ENCODE measurements around the gene CAV1.

The CAV1 gene

GRCh38 chr7:116492654-116493109, 32.2 kb upstream of the CAV1 start:
- H4K8ac ChIP-seq (ENCODE audit: low read length): no peak overlapping the region
- H3K79me1 ChIP-seq (replicated peaks; ENCODE audit: low read length, poor library complexity, severe bottlenecking): no peaks in the 10 kb centered on the region
- H3K27ac ChIP-seq (ENCODE audit: low read length, poor library complexity, severe bottlenecking): no peak overlapping the region
- H3K18ac ChIP-seq (ENCODE audit: low read depth in 1 of 2, low read length in 2 of 2): no peak overlapping the region
- H3K4ac ChIP-seq (ENCODE audit: low read depth in 1 of 2, low read length in 2 of 2): no peak overlapping the region
- no peaks in the 10 kb centered on the region for H3K4me1 ChIP-seq (ENCODE audit: control insufficient read depth, insufficient read depth, low read depth, low read length)
- H3K9me3 ChIP-seq (ENCODE audit: control insufficient read depth, low read length): no peaks in the 10 kb centered on the region
- no peak for DNase-seq
- H3K36me3 ChIP-seq (ENCODE audit: control insufficient read depth in 1 of 2, insufficient read depth in 2 of 2, low read depth in 1 of 2, low read length in 2 of 2): no peaks in the 10 kb centered on the region
- no peak overlapping the region for H2AK5ac ChIP-seq (ENCODE audit: low read length, severe bottlenecking)
- no peak overlapping the region for H3K4me2 ChIP-seq (ENCODE audit: low read length, poor library complexity, severe bottlenecking)
- H2BK12ac ChIP-seq (ENCODE audit: low read length in 2 of 2): no peak overlapping the region
- H2BK120ac ChIP-seq (ENCODE audit: low read depth, low read length): no peak overlapping the region
- no peak overlapping the region for H2BK5ac ChIP-seq (ENCODE audit: low read depth, low read length, poor library complexity, severe bottlenecking)
- no peak overlapping the region for H3K4me3 ChIP-seq (ENCODE audit: insufficient read depth in 1 of 2, low read depth in 1 of 2, low read length in 2 of 2)
- no peak overlapping the region for H2AFZ ChIP-seq (ENCODE audit: low read depth, low read length)
- no peaks in the 10 kb centered on the region for H3K27me3 ChIP-seq (ENCODE audit: control insufficient read depth in 1 of 2, insufficient read depth in 1 of 2, low read length in 2 of 2)
- no peak overlapping the region for H3K9ac ChIP-seq (ENCODE audit: low read length)
- H3K14ac ChIP-seq (ENCODE audit: low read length in 2 of 2): no peak overlapping the region
- no peak overlapping the region for H4K91ac ChIP-seq (ENCODE audit: low read length)
- H3K23ac ChIP-seq (ENCODE audit: low read length in 2 of 2): no peak overlapping the region
- no peak overlapping the region for H2BK15ac ChIP-seq (ENCODE audit: low read depth, poor library complexity, severe bottlenecking)
- WGBS: 100% methylated on average over 2 of the region's 3 CpGs

- no CpG with 5 or more reads among the region's 1 CpG for WGBS
- no peak overlapping the region for H3K18ac ChIP-seq (ENCODE audit: low read depth in 1 of 2, low read length in 2 of 2)
Measured at GRCh38 chr7:116493449-116493848, 31.4 kb upstream of the CAV1 start.

DNA sequence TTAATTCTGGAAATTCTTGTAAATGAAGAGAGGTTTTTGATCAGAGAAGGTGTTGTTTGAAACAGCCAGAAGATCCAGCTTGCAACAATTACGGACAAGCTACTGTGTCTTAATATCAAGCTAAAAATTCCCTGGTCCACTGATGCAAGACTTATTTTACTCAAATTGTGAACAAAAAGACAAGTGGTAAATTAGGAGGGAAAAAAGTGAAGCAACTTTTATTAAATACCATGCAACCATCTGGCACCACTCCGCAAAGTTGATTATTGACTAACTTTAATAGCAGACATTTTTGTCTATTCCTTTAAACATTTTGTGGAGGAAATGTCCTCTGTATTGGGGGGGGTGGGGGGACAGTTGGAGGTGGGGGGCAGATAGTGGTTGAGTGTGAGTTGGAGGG, 30.4 kb upstream of the CAV1 start:
- Histone ChIP-seq H4K8ac (ENCODE audit: low read length) (no peak overlapping the region), H2AK5ac (ENCODE audit: low read length, severe bottlenecking) (no peak overlapping the region), H3K14ac (ENCODE audit: low read length in 2 of 2) (no peak overlapping the region), H2BK5ac (ENCODE audit: low read depth, low read length, poor library complexity, severe bottlenecking) (no peak overlapping the region), H2AFZ (ENCODE audit: low read depth, low read length) (no peak overlapping the region), H3K18ac (ENCODE audit: low read depth in 1 of 2, low read length in 2 of 2) (no peak overlapping the region), H3K4me3 (ENCODE audit: insufficient read depth in 1 of 2, low read depth in 1 of 2, low read length in 2 of 2) (no peak overlapping the region), H3K23ac (ENCODE audit: low read length in 2 of 2) (no peak overlapping the region), H3K9me3 (ENCODE audit: control insufficient read depth, low read length) (no peaks in the 10 kb centered on the region), H2BK12ac (ENCODE audit: low read length in 2 of 2) (no peak overlapping the region), H2BK15ac (ENCODE audit: low read depth, poor library complexity, severe bottlenecking) (no peak overlapping the region), H3K27ac (ENCODE audit: low read length, poor library complexity, severe bottlenecking) (no peak overlapping the region), H3K9ac (ENCODE audit: low read length) (no peak overlapping the region), H4K91ac (ENCODE audit: low read length) (no peak overlapping the region), H3K36me3 (ENCODE audit: control insufficient read depth in 1 of 2, insufficient read depth in 2 of 2, low read depth in 1 of 2, low read length in 2 of 2) (no peaks in the 10 kb centered on the region), H3K4ac (ENCODE audit: low read depth in 1 of 2, low read length in 2 of 2) (no peak overlapping the region), H3K79me1 (replicated peaks; ENCODE audit: low read length, poor library complexity, severe bottlenecking) (no peaks in the 10 kb centered on the region), H3K4me1 (ENCODE audit: control insufficient read depth, insufficient read depth, low read depth, low read length) (peaks cover 5% of the 10 kb centered on the region), H3K4me2 (ENCODE audit: low read length, poor library complexity, severe bottlenecking) (no peak overlapping the region), H2BK120ac (ENCODE audit: low read depth, low read length) (no peak overlapping the region), H3K27me3 (ENCODE audit: control insufficient read depth in 1 of 2, insufficient read depth in 1 of 2, low read length in 2 of 2) (no peaks in the 10 kb centered on the region)
- no CpG with 5 or more reads among the region's 2 CpGs for WGBS
- no peak for DNase-seq

More at GRCh38 chr7:116493449-116493848, 31.4 kb upstream of the CAV1 start:
- Histone ChIP-seq H3K4me2 (ENCODE audit: low read length, poor library complexity, severe bottlenecking) (no peak overlapping the region), H2AFZ (ENCODE audit: low read depth, low read length) (no peak overlapping the region), H4K91ac (ENCODE audit: low read length) (no peak overlapping the region), H3K79me1 (replicated peaks; ENCODE audit: low read length, poor library complexity, severe bottlenecking) (no peaks in the 10 kb centered on the region), H3K4me1 (ENCODE audit: control insufficient read depth, insufficient read depth, low read depth, low read length) (no peaks in the 10 kb centered on the region), H3K9me3 (ENCODE audit: control insufficient read depth, low read length) (no peaks in the 10 kb centered on the region), H2AK5ac (ENCODE audit: low read length, severe bottlenecking) (no peak overlapping the region), H3K27me3 (ENCODE audit: control insufficient read depth in 1 of 2, insufficient read depth in 1 of 2, low read length in 2 of 2) (no peaks in the 10 kb centered on the region), H3K9ac (ENCODE audit: low read length) (no peak overlapping the region), H2BK12ac (ENCODE audit: low read length in 2 of 2) (no peak overlapping the region), H3K4me3 (ENCODE audit: insufficient read depth in 1 of 2, low read depth in 1 of 2, low read length in 2 of 2) (no peak overlapping the region), H4K8ac (ENCODE audit: low read length) (no peak overlapping the region), H3K23ac (ENCODE audit: low read length in 2 of 2) (no peak overlapping the region), H2BK15ac (ENCODE audit: low read depth, poor library complexity, severe bottlenecking) (no peak overlapping the region), H3K27ac (ENCODE audit: low read length, poor library complexity, severe bottlenecking) (no peak overlapping the region), H3K14ac (ENCODE audit: low read length in 2 of 2) (no peak overlapping the region), H2BK120ac (ENCODE audit: low read depth, low read length) (no peak overlapping the region), H3K36me3 (ENCODE audit: control insufficient read depth in 1 of 2, insufficient read depth in 2 of 2, low read depth in 1 of 2, low read length in 2 of 2) (no peaks in the 10 kb centered on the region), H2BK5ac (ENCODE audit: low read depth, low read length, poor library complexity, severe bottlenecking) (no peak overlapping the region), H3K4ac (ENCODE audit: low read depth in 1 of 2, low read length in 2 of 2) (no peak overlapping the region)
- DNase-seq: no peak

DNA sequence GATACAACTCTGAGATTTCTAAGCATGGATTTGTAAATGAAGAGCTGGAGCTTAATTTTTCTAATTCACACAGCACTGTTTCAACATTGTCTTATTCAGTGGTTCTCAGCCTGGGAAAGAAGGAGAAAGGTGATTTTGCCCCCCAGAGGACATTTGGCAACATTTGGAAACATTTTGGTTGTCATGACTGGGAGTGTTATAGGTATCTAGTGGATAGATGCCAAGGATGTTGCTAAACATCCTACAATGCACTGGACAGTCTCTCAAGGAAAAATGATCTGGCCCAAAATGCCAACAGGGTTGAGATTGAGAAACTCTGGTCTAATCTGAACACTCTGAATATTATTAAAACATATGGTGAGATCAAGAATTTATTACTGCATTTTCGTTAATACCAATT, 29.1 kb upstream of the CAV1 start:
- Histone ChIP-seq H4K91ac (ENCODE audit: low read length) (no peak overlapping the region), H3K4ac (ENCODE audit: low read depth in 1 of 2, low read length in 2 of 2) (no peak overlapping the region), H3K4me3 (ENCODE audit: insufficient read depth in 1 of 2, low read depth in 1 of 2, low read length in 2 of 2) (no peak overlapping the region), H3K36me3 (ENCODE audit: control insufficient read depth in 1 of 2, insufficient read depth in 2 of 2, low read depth in 1 of 2, low read length in 2 of 2) (no peaks in the 10 kb centered on the region), H2BK12ac (ENCODE audit: low read length in 2 of 2) (no peak overlapping the region), H4K8ac (ENCODE audit: low read length) (no peak overlapping the region), H3K18ac (ENCODE audit: low read depth in 1 of 2, low read length in 2 of 2) (peak overlapping the region in 1 of 2 experiments; percentile 2), H3K27ac (ENCODE audit: low read length, poor library complexity, severe bottlenecking) (no peak overlapping the region), H2BK15ac (ENCODE audit: low read depth, poor library complexity, severe bottlenecking) (no peak overlapping the region), H3K79me1 (replicated peaks; ENCODE audit: low read length, poor library complexity, severe bottlenecking) (no peaks in the 10 kb centered on the region), H3K23ac (ENCODE audit: low read length in 2 of 2) (no peak overlapping the region), H3K14ac (ENCODE audit: low read length in 2 of 2) (no peak overlapping the region), H3K4me1 (ENCODE audit: control insufficient read depth, insufficient read depth, low read depth, low read length) (peaks cover 5% of the 10 kb centered on the region), H2BK5ac (ENCODE audit: low read depth, low read length, poor library complexity, severe bottlenecking) (no peak overlapping the region), H3K4me2 (ENCODE audit: low read length, poor library complexity, severe bottlenecking) (no peak overlapping the region), H2BK120ac (ENCODE audit: low read depth, low read length) (no peak overlapping the region), H2AK5ac (ENCODE audit: low read length, severe bottlenecking) (peak overlapping the region; percentile 27), H3K9me3 (ENCODE audit: control insufficient read depth, low read length) (no peaks in the 10 kb centered on the region), H3K9ac (ENCODE audit: low read length) (no peak overlapping the region), H2AFZ (ENCODE audit: low read depth, low read length) (no peak overlapping the region), H3K27me3 (ENCODE audit: control insufficient read depth in 1 of 2, insufficient read depth in 1 of 2, low read length in 2 of 2) (no peaks in the 10 kb centered on the region)
- 100% methylated on average over 1 of the region's 1 CpG for WGBS
- DNase-seq: no peak

Measured in mesenchymal stem cell (in vitro differentiated cells and primary cell).